IPS DF 4.7 (cell line): ENCODE data around the gene UGT1A4.

Experiments
- DNase-seq: peaks from one replicate; pipeline ENCODE4 v3.0.0-alpha.2; 2013; ENCODE audit warnings: low spot score; ENCODE audit errors: extremely low read depth

The UGT1A4 gene

GRCh38 chr2:233780771-233781170, 62.2 kb downstream of the UGT1A4 start:
- no peak for DNase-seq

GRCh38 chr2:233789554-233789953, 71.0 kb downstream of the UGT1A4 start:
- no peak for DNase-seq

- DNase-seq: no peak
Measured at GRCh38 chr2:233791151-233791882, 72.8 kb downstream of the UGT1A4 start.

- DNase-seq: no peak
Measured at GRCh38 chr2:233791883-233792329, 73.4 kb downstream of the UGT1A4 start.

GRCh38 chr2:233792720-233793119, 74.2 kb downstream of the UGT1A4 start:
- no peak for DNase-seq

- DNase-seq: no peak
Measured at GRCh38 chr2:233793465-233794127, 75.1 kb downstream of the UGT1A4 start.

GRCh38 chr2:233794128-233794658, 75.7 kb downstream of the UGT1A4 start:
- no peak for DNase-seq

- no peak for DNase-seq
Measured at GRCh38 chr2:233795735-233796171, 77.2 kb downstream of the UGT1A4 start.

GRCh38 chr2:233796254-233796653, 77.7 kb downstream of the UGT1A4 start:
- no peak for DNase-seq

- no peak for DNase-seq
Measured at GRCh38 chr2:233798335-233799086, 80.0 kb downstream of the UGT1A4 start.

GRCh38 chr2:233799087-233799665, 80.6 kb downstream of the UGT1A4 start:
- DNase-seq: no peak

- no peak for DNase-seq
Measured at GRCh38 chr2:233799716-233800115, 81.2 kb downstream of the UGT1A4 start.

- no peak for DNase-seq
Measured at GRCh38 chr2:233800208-233800607, 81.7 kb downstream of the UGT1A4 start.

GRCh38 chr2:233801357-233802131, 83.0 kb downstream of the UGT1A4 start:
- DNase-seq: no peak

GRCh38 chr2:233802132-233802815, 83.7 kb downstream of the UGT1A4 start:
- no peak for DNase-seq

- no peak for DNase-seq
Measured at GRCh38 chr2:233803292-233803911, 84.9 kb downstream of the UGT1A4 start.

- DNase-seq: no peak
Measured at GRCh38 chr2:233803994-233804393, 85.5 kb downstream of the UGT1A4 start.

- no peak for DNase-seq
Measured at GRCh38 chr2:233807215-233807865, 88.8 kb downstream of the UGT1A4 start.
